CD4-positive, alpha-beta T cell treated with Interferon alpha-2 for 1 hour (primary cell): Measurements from ENCODE around the gene TULP4.
"Not testable (repeated sequence)": the region's sequence is repeated elsewhere in the genome, so short reads cannot be mapped to it uniquely, and the experiment has no call there.

Experiments
- DNase-seq, 2 donors: peaks; one replicate each; pipeline ENCODE4 v3.0.0-alpha.2; 2020 to 2022

The TULP4 gene

GRCh38 chr6:158296854-158297324, 15.4 kb upstream of the TULP4 start:
- not testable (repeated sequence) for DNase-seq

DNA sequence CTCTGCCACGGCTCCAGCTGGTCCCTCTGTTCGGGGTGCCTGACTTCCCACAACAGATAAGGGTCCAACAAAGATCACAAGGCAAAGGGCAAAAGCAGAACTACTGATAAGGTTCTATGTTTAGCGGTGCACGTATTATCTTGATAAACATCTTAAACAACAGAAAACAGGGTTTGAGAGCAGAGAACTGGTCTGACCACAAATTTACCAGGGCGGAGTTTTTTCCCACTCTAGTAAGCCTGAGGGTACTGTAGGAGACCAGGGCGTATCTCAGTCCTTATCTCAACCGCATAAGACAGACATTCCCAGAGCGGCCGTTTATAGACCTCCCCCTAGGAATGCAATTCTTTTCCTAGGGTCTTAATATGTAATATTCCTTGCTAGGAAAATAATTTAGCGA, 14.6 kb upstream of the TULP4 start:
- DNase-seq: not testable (repeated sequence)

DNA sequence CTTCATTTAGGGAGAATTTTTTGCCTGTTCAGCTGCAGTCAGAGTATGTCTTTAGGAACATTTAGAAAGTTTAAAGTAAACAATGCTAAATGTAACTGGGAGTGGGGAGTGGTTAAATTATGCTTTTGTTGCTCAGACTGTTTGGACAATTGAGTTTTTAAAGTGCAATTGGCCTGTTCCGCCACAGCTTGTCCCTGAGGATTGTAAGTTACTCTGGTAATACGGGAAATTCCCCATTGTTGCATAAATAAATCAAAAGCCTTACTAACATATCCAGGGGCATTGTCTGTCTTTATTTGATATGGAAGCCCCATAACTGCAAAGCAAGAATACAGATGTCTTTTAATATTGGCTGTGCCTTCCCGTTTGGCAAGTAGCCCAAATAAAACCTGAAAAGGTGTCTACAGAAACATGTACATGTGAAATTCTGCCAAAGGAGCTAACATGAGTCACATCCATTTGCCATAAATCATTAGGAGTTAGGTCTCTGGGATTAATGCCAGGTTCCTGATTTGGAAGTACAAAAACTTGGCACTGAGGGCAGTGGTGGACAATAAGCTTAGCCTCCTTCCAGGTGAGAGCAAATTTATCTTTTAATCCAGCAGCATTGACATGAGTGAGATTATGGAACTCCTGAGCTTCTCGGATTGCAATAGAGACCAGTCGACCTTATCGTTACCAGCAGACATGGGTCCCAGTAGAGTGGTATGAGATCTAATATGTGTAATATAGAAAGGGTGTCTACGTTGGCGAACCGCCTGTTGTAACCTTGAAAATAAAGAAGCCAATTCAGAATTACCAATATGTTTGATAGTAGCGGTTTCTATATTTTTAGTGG, 11.7 kb upstream of the TULP4 start:
- not testable (repeated sequence) for DNase-seq

DNA sequence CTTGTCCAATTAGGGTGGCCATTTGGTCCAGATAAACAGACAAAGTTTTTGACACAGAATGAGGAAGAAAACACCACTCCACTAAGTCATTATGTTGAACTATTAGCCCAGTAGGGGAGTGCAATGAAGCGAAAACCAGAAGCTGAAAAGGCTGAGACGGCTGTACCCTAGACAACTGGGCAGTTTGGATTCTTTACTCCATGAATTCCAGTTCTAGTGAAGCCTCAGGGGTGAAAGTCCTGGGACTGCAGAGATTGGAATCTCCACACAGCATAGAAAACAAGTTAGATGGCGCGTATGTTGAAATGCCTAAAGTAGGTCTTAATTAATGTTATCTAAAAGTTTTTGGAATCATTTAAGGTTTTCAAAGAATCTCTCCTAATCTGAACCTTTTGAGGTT, 10.7 kb upstream of the TULP4 start:
- DNase-seq: not testable (repeated sequence)

DNA sequence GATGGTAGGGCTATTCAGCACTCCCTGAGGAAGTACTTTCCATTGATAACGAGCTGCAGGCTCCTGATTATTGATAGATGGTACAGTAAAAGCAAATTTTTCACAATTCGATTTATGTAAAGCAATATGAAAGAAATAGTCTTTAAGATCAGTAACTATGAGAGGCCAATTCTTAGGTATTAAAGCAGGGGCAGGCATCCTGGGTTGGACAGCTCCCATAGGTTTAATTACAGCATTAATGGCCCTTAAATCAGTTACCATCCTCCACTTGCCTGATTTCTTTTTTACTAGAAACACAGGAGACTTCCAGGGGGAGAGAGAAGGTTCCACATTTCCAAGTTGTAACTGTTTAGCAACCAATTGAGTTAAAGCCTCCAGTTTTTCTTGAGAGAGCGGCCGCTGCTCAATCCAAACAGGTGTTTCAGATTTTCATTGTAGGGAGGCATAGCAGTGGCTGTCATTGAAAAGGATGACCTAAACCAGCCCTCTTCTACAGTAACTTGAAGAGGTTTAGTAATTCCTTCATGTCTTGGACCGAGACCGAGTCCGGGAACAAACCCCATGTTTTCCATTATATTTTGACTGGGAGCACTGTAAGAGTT, 10.0 kb upstream of the TULP4 start:
- not testable (repeated sequence) for DNase-seq

DNA sequence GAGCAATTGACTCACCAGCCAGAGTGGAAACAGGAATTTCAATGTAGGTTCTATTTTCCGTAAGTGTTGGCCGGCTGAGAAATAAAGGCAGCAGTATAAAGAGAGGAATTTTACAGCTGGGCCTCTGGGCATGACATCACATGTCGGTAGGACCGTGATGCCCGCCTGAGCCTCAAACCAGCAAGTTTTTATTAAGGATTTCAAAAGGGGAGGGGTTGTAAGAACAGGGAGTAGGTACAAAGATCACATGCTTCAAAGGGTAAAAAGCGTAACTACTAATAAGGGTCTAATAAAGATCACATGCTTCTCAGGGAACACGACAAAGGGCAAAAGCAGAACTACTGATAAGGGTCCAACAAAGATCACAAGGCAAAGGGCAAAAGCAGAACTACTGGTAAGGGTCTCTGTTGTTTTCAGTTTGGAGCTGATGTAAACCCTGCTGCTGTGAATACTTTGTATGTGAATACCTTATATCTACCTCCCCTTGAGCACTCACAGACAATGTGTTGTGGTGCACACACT, 9.0 kb upstream of the TULP4 start:
- DNase-seq: no peak

DNA sequence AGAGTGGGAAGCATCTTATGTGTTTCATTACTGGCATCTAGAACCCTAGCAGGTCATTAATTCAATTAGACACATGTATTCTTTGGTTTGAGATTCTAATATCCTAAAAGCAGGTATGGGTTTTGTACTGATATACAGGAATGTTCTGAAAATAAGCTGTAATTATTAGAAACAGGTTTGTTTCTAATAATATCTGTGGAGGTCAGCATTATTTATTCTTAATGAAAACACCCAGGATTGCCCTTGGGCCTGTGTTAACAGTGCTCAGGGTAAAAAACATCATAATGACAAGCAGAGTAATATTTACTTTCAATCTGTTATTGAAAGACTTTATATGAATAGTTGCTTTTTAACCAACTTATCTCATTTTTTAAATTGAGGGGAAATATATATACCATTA, 8.0 kb upstream of the TULP4 start:
- no peak for DNase-seq

- no peak for DNase-seq
Measured at GRCh38 chr6:158309814-158310213, 2.5 kb upstream of the TULP4 start.

- DNase-seq: no peak
Measured at GRCh38 chr6:158311193-158311592, 1.1 kb upstream of the TULP4 start.

- DNase-seq: no peak
Measured at GRCh38 chr6:158311626-158312025, 639 bp upstream of the TULP4 start.

DNA sequence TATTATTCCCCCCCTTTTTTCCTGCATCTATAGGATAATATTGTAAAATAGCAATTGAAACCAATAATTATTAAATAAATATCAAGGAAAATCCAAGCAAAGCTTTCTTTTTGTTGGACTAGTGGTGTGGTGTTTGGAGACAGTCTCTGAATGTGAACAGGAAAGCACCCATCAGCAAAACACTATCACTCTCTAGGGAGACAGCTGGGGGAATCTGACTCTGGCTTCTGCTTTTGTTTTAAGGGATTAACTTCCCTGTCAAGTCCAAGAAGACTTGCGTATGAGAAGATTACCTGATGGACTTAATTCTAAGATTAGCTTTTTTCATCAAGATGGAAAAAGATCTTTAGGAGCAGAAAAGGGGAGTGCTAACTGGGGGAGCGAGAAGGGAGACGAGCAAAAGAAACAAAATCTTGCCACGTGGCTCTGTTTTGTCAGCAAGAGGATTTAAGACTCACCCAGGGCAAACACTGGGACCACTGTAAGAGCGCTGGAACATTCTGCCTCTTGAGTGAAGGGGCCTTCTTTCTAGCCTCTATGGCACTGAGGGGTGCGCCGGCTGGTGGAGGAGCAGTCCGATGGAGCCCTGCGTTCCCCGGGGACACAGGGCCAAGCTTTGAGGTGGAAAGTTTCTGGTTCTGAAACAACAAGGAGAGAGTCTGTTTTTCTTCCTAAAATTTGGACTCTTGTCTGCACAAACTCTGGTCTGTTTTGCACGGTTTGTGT, 570 bp downstream of the TULP4 start:
- DNase-seq: no peak

DNA sequence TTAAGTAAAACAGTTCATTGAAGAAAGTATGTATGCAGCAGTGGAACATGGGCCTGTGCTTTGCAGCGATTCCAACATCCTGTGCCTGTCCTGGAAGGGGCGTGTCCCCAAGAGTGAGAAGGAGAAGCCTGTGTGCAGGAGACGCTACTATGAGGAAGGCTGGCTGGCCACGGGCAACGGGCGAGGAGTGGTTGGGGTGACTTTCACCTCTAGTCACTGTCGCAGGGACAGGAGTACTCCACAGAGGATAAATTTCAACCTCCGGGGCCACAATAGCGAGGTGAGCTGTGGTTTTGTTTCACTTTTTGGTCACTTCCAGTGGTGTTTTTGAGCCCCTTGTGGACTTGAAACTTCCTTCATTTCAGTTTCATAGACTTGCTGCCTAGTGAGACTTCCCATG, 1.7 kb downstream of the TULP4 start:
- DNase-seq: peak in 1 of 2 donors; percentile 24

GRCh38 chr6:158314737-158315136, 2.5 kb downstream of the TULP4 start:
- no peak for DNase-seq

GRCh38 chr6:158316022-158316421, 3.8 kb downstream of the TULP4 start:
- no peak for DNase-seq

- DNase-seq: no peak
Measured at GRCh38 chr6:158321960-158322359, 9.7 kb downstream of the TULP4 start.

- DNase-seq: no peak
Measured at GRCh38 chr6:158322400-158322723, 10.1 kb downstream of the TULP4 start.

DNA sequence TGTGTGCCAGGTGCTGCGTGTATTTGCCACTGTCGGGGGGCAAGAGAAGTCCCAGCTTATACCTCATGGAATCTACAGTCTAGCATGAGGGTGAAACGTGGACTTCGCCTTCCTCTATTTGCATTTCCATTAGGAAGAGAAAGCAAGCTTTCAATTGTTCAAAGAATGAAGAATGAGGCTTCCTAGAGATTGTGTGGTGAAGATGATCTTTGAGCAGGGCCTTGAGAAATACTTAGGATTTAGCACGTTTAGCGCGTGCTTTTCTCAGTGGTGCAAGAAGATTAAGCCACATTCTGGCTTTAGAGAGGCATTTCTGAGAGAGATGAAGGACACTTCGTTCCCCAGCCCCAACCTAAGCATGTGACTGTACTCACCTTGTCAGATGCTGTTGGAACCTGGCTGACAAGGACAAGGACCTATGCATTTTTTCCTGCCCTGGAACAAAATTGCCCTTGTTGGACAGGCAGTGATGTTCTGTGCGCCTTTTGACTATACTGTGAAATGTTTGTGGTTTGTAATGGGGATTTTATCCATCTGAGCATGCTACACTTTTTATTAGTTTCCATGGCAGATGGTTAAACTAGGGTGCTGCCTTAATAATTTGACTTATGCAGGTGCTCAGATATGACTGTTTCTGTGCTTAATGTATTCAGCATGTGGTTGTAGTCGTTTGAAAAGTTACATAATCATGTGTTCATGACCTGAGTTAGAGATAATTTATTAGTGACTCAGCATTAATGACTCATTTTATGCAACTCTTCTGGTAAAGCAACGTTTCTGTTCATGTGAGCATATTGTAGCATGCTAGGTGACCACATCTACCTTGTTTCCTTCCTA, 10.7 kb downstream of the TULP4 start:
- no peak for DNase-seq

GRCh38 chr6:158323561-158323958, 11.3 kb downstream of the TULP4 start:
- DNase-seq: no peak

GRCh38 chr6:158324136-158324535, 11.9 kb downstream of the TULP4 start:
- DNase-seq: no peak

DNA sequence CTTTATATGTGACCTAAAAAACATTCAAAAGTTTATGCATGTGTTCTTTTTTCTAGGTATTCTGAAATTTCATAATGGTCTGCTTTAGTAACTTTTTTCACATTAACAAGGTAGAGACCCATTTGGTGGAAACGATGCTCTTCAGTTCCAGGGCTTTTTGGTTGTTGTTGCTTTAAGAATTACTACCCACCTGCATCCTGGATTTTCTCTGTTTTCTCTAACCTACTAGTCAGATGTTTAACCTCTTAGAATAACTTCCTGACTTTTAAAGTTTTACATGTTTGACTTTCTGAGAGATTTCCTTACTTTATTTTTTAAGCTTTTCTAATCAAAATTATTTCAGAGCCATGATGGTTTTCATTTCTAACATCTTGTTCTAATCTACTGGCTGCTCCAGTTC, 14.9 kb downstream of the TULP4 start:
- no peak for DNase-seq

DNA sequence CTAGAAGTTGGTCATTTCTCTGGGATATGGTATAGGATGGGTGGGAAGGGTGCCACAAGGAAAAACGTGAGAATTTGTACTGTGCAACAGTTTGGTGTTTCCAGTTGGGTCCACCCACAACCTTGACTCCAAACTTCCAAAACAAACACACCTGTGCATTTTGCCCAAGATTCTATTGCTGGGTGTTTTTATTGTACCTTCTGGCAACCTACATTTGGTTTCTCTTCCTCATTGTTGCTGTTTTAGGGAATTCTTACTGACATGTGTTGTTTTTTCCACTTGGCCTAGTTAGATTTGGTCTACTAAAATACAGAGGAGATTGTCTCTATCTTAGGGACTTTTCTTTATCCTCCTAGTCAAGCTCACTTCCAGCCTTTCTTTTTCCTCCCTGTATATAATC, 16.7 kb downstream of the TULP4 start:
- no peak for DNase-seq

DNA sequence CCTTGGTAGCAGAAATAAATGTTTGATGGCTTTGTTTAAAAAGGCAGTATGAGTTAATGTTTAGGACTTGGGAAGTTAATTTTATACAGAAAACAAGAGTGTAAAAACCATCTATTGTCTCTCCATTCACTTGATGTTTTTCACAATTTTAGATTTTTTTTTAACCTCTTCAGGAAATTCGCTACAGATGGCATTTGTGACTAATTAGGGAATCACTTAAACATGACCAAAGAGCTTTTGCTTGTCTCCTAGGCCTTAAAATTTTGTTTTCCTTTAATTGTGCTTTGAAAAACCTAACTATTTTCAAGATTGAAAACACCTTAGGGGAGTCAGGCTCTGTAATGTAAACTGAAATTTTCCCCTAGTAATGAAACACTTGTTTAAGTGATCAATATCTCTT, 17.3 kb downstream of the TULP4 start:
- DNase-seq: no peak

- no peak for DNase-seq
Measured at GRCh38 chr6:158330016-158330415, 17.8 kb downstream of the TULP4 start.
